Measurements from ENCODE around the gene RTN3.

Gene RTN3

GRCh38 chr11:63736864-63737263 is 55.6 kb downstream of the RTN3 start:
- TF ChIP-seq CTCF (IDR thresholded peaks at IDR 0.05; ENCODE audit: insufficient read depth, low read depth, low read length, missing control alignments), result no peak
- no peak for DNase-seq (ENCODE audit: low read depth)
- H3K4me3 ChIP-seq (ENCODE audit: low read length), result no peak overlapping the region

- no peak for TF ChIP-seq CTCF (IDR thresholded peaks at IDR 0.05; ENCODE audit: insufficient read depth, low read depth, low read length, missing control alignments)
- no peak overlapping the region for H3K4me3 ChIP-seq (ENCODE audit: low read length)
- DNase-seq (ENCODE audit: low read depth), result no peak
Measured at GRCh38 chr11:63737718-63738117, 56.4 kb downstream of the RTN3 start.

- DNase-seq (ENCODE audit: low read depth), result peak; percentile 83
- TF ChIP-seq CTCF (IDR thresholded peaks at IDR 0.05; ENCODE audit: insufficient read depth, low read depth, low read length, missing control alignments), result peak; percentile 97
- H3K4me3 ChIP-seq (ENCODE audit: low read length), result no peak overlapping the region
Measured at GRCh38 chr11:63738720-63739360, 57.5 kb downstream of the RTN3 start.

- peak; percentile 30 for TF ChIP-seq CTCF (IDR thresholded peaks at IDR 0.05; ENCODE audit: insufficient read depth, low read depth, low read length, missing control alignments)
- no peak for DNase-seq (ENCODE audit: low read depth)
- H3K4me3 ChIP-seq (ENCODE audit: low read length), result no peak overlapping the region
Measured at GRCh38 chr11:63745304-63746170, 64.2 kb downstream of the RTN3 start.

- no peak for TF ChIP-seq CTCF (IDR thresholded peaks at IDR 0.05; ENCODE audit: insufficient read depth, low read depth, low read length, missing control alignments)
- DNase-seq (ENCODE audit: low read depth), result peak; percentile 86
- no peak overlapping the region for H3K4me3 ChIP-seq (ENCODE audit: low read length)
Measured at GRCh38 chr11:63747011-63747410, 65.7 kb downstream of the RTN3 start.

- H3K4me3 ChIP-seq (ENCODE audit: low read length), result no peak overlapping the region
- no peak for DNase-seq (ENCODE audit: low read depth)
- no peak for TF ChIP-seq CTCF (IDR thresholded peaks at IDR 0.05; ENCODE audit: insufficient read depth, low read depth, low read length, missing control alignments)
Measured at GRCh38 chr11:63749624-63750023, 68.3 kb downstream of the RTN3 start.

All from epithelial cell of esophagus (primary cell).